B cell (primary cell): Measurements from ENCODE around the gene PCDHGC3. TPM values are rescaled to one million over a fixed set of nuclear protein-coding genes. Genes with fewer than 3 reads are reported as not detected.

Source experiments
- ATAC-seq: fragments of 200-7000 bp; cut with Tn5 transposase; one replicate; pipeline ENCODE4 v1.10.0; 2021; ENCODE audit warnings: low read depth, mild to moderate bottlenecking, moderate number of reproducible peaks, moderate library complexity
- CTCF ChIA-PET: fragments of 350-600 bp; sonication (Branson Sonifier 250); formaldehyde crosslinking; loops from one replicate; lab custom pipeline; 2021; ENCODE audit warnings: antibody characterized with exemption, inconsistent platforms; lab: Charles Lee
- POLR2A ChIA-PET: fragments of 350-600 bp; sonication (Branson Sonifier 250); formaldehyde crosslinking; loops from one replicate; lab custom pipeline; 2021; ENCODE audit warnings: antibody characterized with exemption; lab: Charles Lee
- DNase-seq: peaks from one replicate; pipeline ENCODE4 v3.0.0; 2013
- H2AFZ ChIP-seq: 2 replicates; pipeline ENCODE4 v1.6.1; 2012; ENCODE audit warnings: mild to moderate bottlenecking, low read depth, low read length; ENCODE audit not compliant: insufficient read depth, poor library complexity, severe bottlenecking
- H3K27ac ChIP-seq, 2 donors: 1 replicate in 1 of 2; 2 replicates in 1 of 2; pipeline ENCODE4 v1.5.1; 2012 to 2013; ENCODE audit warnings: low read length in 2 of 2, mild to moderate bottlenecking in 2 of 2, moderate library complexity in 1 of 2
- H3K27me3 ChIP-seq, 4 experiments: fragments of 200-600 bp in 1 of 4; sonication (generic) in 1 of 4; replicated peaks in 1 of 4; 1 replicate in 2 of 4; 2 replicates in 2 of 4; pipeline versions ENCODE4 v1.6.1 to v1.7.0; 2013 to 2016; ENCODE audit warnings: low read length in 3 of 4, mild to moderate bottlenecking in 2 of 4, mixed read lengths in 1 of 4, moderate library complexity in 1 of 4; ENCODE audit not compliant: insufficient read depth in 4 of 4, control insufficient read depth in 3 of 4; ENCODE audit errors: control extremely low read depth in 1 of 4
- H3K36me3 ChIP-seq, 2 experiments: replicated peaks in 1 of 2; 1 replicate in 1 of 2; 2 replicates in 1 of 2; pipeline versions ENCODE4 v1.6.1 to v1.7.1; 2013; ENCODE audit warnings: low read length in 1 of 2; ENCODE audit not compliant: insufficient read depth in 2 of 2, control insufficient read depth in 1 of 2; ENCODE audit errors: control extremely low read depth in 1 of 2, extremely low read depth in 1 of 2
- H3K4me1 ChIP-seq, 2 donors: fragments of 200-600 bp in 1 of 2; sonication (generic) in 1 of 2; 1 replicate in 1 of 2; 2 replicates in 1 of 2; pipeline versions ENCODE4 v1.5.1 to v1.6.1; 2013 to 2017; ENCODE audit warnings: low read length in 2 of 2; ENCODE audit not compliant: control insufficient read depth in 2 of 2, insufficient read depth in 2 of 2
- H3K4me2 ChIP-seq: replicated peaks from 2 replicates; pipeline ENCODE3; 2012; ENCODE audit warnings: mild to moderate bottlenecking, low read depth, low read length; ENCODE audit not compliant: poor library complexity, severe bottlenecking
- H3K4me3 ChIP-seq, 5 experiments: fragments of 200-600 bp in 1 of 5; sonication (generic) in 1 of 5; 1 replicate in 3 of 5; 2 replicates in 2 of 5; pipeline versions ENCODE4 v1.5.1 to v1.7.0; 2011 to 2016; ENCODE audit warnings: low read length in 4 of 5, mild to moderate bottlenecking in 4 of 5, low read depth in 2 of 5, control low read depth in 1 of 5, moderate library complexity in 1 of 5; ENCODE audit not compliant: insufficient read depth in 1 of 5; ENCODE audit errors: control extremely low read depth in 1 of 5, extremely low read depth in 1 of 5
- H3K79me2 ChIP-seq: fragments of 200-600 bp; sonication (generic); one replicate; pipeline ENCODE4 v1.6.0; 2016; ENCODE audit warnings: low read length; ENCODE audit not compliant: control insufficient read depth, insufficient read depth
- H3K9ac ChIP-seq: fragments of 200-600 bp; sonication (generic); 2 replicates; pipeline ENCODE4 v1.6.1; 2017; ENCODE audit warnings: mild to moderate bottlenecking, low read length, moderate library complexity
- H3K9me3 ChIP-seq, 3 donors: one replicate each; pipeline versions ENCODE4 v1.6.1 to v1.7.1; 2013; ENCODE audit warnings: low read length in 2 of 3; ENCODE audit not compliant: control insufficient read depth in 2 of 3, insufficient read depth in 1 of 3; ENCODE audit errors: control extremely low read depth in 1 of 3
- H4K20me1 ChIP-seq: 2 replicates; pipeline ENCODE4 v1.6.0; 2012; ENCODE audit warnings: mild to moderate bottlenecking, low read length; ENCODE audit not compliant: insufficient read depth, control insufficient read depth, poor library complexity, severe bottlenecking
- H3K27ac Mint-ChIP-seq: one replicate; pipeline ENCODE4 v1.8.0; 2021; ENCODE audit warnings: mixed read lengths
- H3K27me3 Mint-ChIP-seq: one replicate; pipeline ENCODE4 v1.8.0; 2021; ENCODE audit warnings: mixed read lengths
- H3K4me1 Mint-ChIP-seq: one replicate; pipeline ENCODE4 v1.8.0; 2021; ENCODE audit warnings: mixed read lengths
- H3K4me3 Mint-ChIP-seq: one replicate; pipeline ENCODE4 v1.8.0; 2021; ENCODE audit warnings: mixed read lengths
- H3K9me3 Mint-ChIP-seq: one replicate; pipeline ENCODE4 v1.8.0; 2022; ENCODE audit warnings: mixed read lengths; ENCODE audit not compliant: insufficient read depth
- CTCF ChIP-seq: fragments of 200-600 bp; IDR thresholded peaks from one replicate; pipeline ENCODE4 v1.8.0; 2022; ENCODE audit warnings: antibody characterized with exemption, mild to moderate bottlenecking
- EZH2 ChIP-seq: IDR thresholded peaks from 2 replicates; pipeline ENCODE4 v1.6.1; 2012; ENCODE audit warnings: borderline replicate concordance, low read depth, mild to moderate bottlenecking, moderate library complexity, low read length; ENCODE audit not compliant: insufficient read depth, poor library complexity, severe bottlenecking
- WGBS: methylation state at CpG from one replicate; pipeline ENCODE4 v1.1.5; 2013; ENCODE audit warnings: missing lambda C conversion rate; ENCODE audit not compliant: insufficient coverage; 5-methylcytosine and 5-hydroxymethylcytosine counted together
- intact Hi-C: fragments of 100-400 bp; cut with micrococcal nuclease; formaldehyde crosslinking; loops from one replicate; pipeline ENCODE4 v1.10.0; 2022
- polyA plus RNA-seq: library from polyadenylated mRNA; depleted of rRNA; stranded (reverse); fragments of >200 nt; gene quantifications from 2 replicates; pipeline ENCODE4 v1.2.3, GENCODE V29; 2012
- total RNA-seq, 2 donors: library from RNA; stranded (reverse); fragments of 120-200 nt in 1 of 2; gene quantifications; 1 replicate in 1 of 2; 2 replicates in 1 of 2; pipeline versions ENCODE4 v1.2.3 to v1.2.4, GENCODE V29; 2013 to 2022

Gene PCDHGC3
- total and polyA plus RNA-seq, 2 donors (not counting 1 experiment from before 2014, with no cell fraction given) = 0.88 to 2.0 TPM

GRCh38 chr5:141521244-141521781, 45.5 kb downstream of the PCDHGC3 start:
- no peak overlapping the region for H3K4me3 Mint-ChIP-seq
- Histone ChIP-seq H2AFZ (no peak overlapping the region), H3K79me2 (no peaks in the 10 kb centered on the region), H3K36me3 (peaks cover 8 to 88% of the 10 kb centered on the region in 2 experiments), H4K20me1 (peaks cover 13% of the 10 kb centered on the region), H3K9me3 (no peaks in the 10 kb centered on the region), H3K4me1 (peaks cover 9 to 10% of the 10 kb centered on the region in 2 donors), H3K4me2 (no peak overlapping the region), H3K9ac (no peak overlapping the region), H3K4me3 (no peak overlapping the region), H3K27ac (no peak overlapping the region), H3K27me3 (no peaks in the 10 kb centered on the region)
- ATAC-seq = no peak
- CTCF ChIA-PET = interaction anchor here (0.8 to 11.5 kb wide), 10 partner anchors 10 to 202 kb away, joined by 3 to 176 read pairs (median 14); partner anchors contain the start of genes PCDHGA11, PCDHGA12, PCDHGB7 and PCDHGC3
- intact Hi-C loops = no loop called here
- H3K27me3 Mint-ChIP-seq = no peaks in the 10 kb centered on the region
- DNase-seq = no peak
- no peaks in the 10 kb centered on the region for H3K9me3 Mint-ChIP-seq
- WGBS = 100% methylated on average over 1 of the region's 2 CpGs
- POLR2A ChIA-PET = no interaction called here
- no peak overlapping the region for H3K27ac Mint-ChIP-seq
- TF ChIP-seq CTCF (no peak), EZH2 (no peak)
- peaks cover 19% of the 10 kb centered on the region for H3K4me1 Mint-ChIP-seq

GRCh38 chr5:141522301-141522700, 46.5 kb downstream of the PCDHGC3 start:
- Histone ChIP-seq H3K27me3 (no peaks in the 10 kb centered on the region), H3K9me3 (no peaks in the 10 kb centered on the region), H3K4me3 (no peak overlapping the region), H3K36me3 (peaks cover 8 to 87% of the 10 kb centered on the region in 2 experiments), H3K4me1 (peaks cover 9% of the 10 kb centered on the region in 2 donors), H3K4me2 (no peak overlapping the region), H4K20me1 (peaks cover 10% of the 10 kb centered on the region), H3K79me2 (no peaks in the 10 kb centered on the region), H3K27ac (no peak overlapping the region), H3K9ac (no peak overlapping the region), H2AFZ (no peak overlapping the region)
- Mint-ChIP-seq H3K9me3 (no peaks in the 10 kb centered on the region), H3K4me3 (no peak overlapping the region), H3K4me1 (peaks cover 18% of the 10 kb centered on the region), H3K27me3 (no peaks in the 10 kb centered on the region), H3K27ac (no peak overlapping the region)
- ChIA-PET POLR2A (no interaction called here), CTCF (interaction anchor here (1.2 to 11.5 kb wide), 11 partner anchors 11 to 203 kb away, joined by 3 to 176 read pairs (median 24); partner anchors contain the start of genes PCDHGA1, PCDHGA10, PCDHGA11 and PCDHGA12)
- intact Hi-C loops = no loop called here
- TF ChIP-seq CTCF = no peak
- ATAC-seq = no peak
- DNase-seq = peak; percentile 18
- WGBS = no CpG with 5 or more reads among the region's 2 CpGs
